SJSA1 (cell line): Measurements from ENCODE around the gene C6orf15. TPM values are rescaled to one million over a fixed set of nuclear protein-coding genes. Genes with fewer than 3 reads are reported as not detected.

ENCODE experiments used
- DNase-seq, 2 experiments: peaks; one replicate each; pipeline ENCODE4 v3.0.0-alpha.2; 2015 to 2020; ENCODE audit warnings: low spot score in 2 of 2, low read depth in 1 of 2
- H3K27ac ChIP-seq: fragments of 250-450 bp; sonication (Bioruptor Pico); 2 replicates; pipeline ENCODE4 v1.5.1; 2020; ENCODE audit warnings: mild to moderate bottlenecking, moderate library complexity
- H3K27me3 ChIP-seq: fragments of 250-450 bp; sonication (Bioruptor Pico); replicated peaks from 2 replicates; pipeline ENCODE4 v1.5.1; 2020; ENCODE audit warnings: mild to moderate bottlenecking, moderate library complexity
- H3K36me3 ChIP-seq: fragments of 250-450 bp; sonication (Bioruptor Pico); 2 replicates; pipeline ENCODE4 v1.5.1; 2020; ENCODE audit warnings: mild to moderate bottlenecking
- H3K4me1 ChIP-seq: fragments of 250-450 bp; sonication (Bioruptor Pico); replicated peaks from 2 replicates; pipeline ENCODE4 v1.6.1; 2021; ENCODE audit warnings: mild to moderate bottlenecking
- H3K4me3 ChIP-seq: fragments of 250-450 bp; sonication (Bioruptor Pico); 2 replicates; pipeline ENCODE4 v1.5.1; 2020; ENCODE audit warnings: mild to moderate bottlenecking
- H3K9me3 ChIP-seq: fragments of 250-450 bp; sonication (Bioruptor Pico); replicated peaks from 2 replicates; pipeline ENCODE4 v1.5.1; 2020; ENCODE audit warnings: mild to moderate bottlenecking
- total RNA-seq: library from RNA; depleted of rRNA; stranded (reverse); fragments of >200 nt; shearing (Covaris generic); gene quantifications from 2 replicates; pipeline ENCODE4 v1.2.3, GENCODE V29; 2014

Gene C6orf15
- total RNA-seq, 1 experiment from 2014 or later = not detected

- Histone ChIP-seq H3K4me3 (no peak overlapping the region), H3K27me3 (no peaks in the 10 kb centered on the region), H3K36me3 (peaks cover 37% of the 10 kb centered on the region), H3K27ac (no peak overlapping the region), H3K9me3 (no peaks in the 10 kb centered on the region), H3K4me1 (peaks cover 14% of the 10 kb centered on the region)
- DNase-seq = no peak
Measured at GRCh38 chr6:31143148-31143547, 30.8 kb upstream of the C6orf15 start.

GRCh38 chr6:31142361-31142761 lies 30.0 kb upstream of the C6orf15 start:
- H3K27me3 ChIP-seq = no peaks in the 10 kb centered on the region
- no peak overlapping the region for H3K4me3 ChIP-seq
- H3K36me3 ChIP-seq = peaks cover 34% of the 10 kb centered on the region
- H3K9me3 ChIP-seq = no peaks in the 10 kb centered on the region
- no peak for DNase-seq
- H3K4me1 ChIP-seq = peaks cover 18% of the 10 kb centered on the region
- no peak overlapping the region for H3K27ac ChIP-seq

- H3K4me3 ChIP-seq = no peak overlapping the region
- H3K27me3 ChIP-seq = no peaks in the 10 kb centered on the region
- H3K36me3 ChIP-seq = peaks cover 28% of the 10 kb centered on the region
- H3K27ac ChIP-seq = no peak overlapping the region
- no peak for DNase-seq
- peaks cover 18% of the 10 kb centered on the region for H3K4me1 ChIP-seq
- H3K9me3 ChIP-seq = no peaks in the 10 kb centered on the region
Measured at GRCh38 chr6:31140643-31141042, 28.3 kb upstream of the C6orf15 start.

GRCh38 chr6:31139599-31139998 lies 27.2 kb upstream of the C6orf15 start:
- H3K36me3 ChIP-seq = peaks cover 20% of the 10 kb centered on the region
- H3K9me3 ChIP-seq = no peaks in the 10 kb centered on the region
- H3K27me3 ChIP-seq = no peaks in the 10 kb centered on the region
- H3K27ac ChIP-seq = no peak overlapping the region
- H3K4me3 ChIP-seq = no peak overlapping the region
- peaks cover 18% of the 10 kb centered on the region for H3K4me1 ChIP-seq
- DNase-seq = peak; percentile 47 to 64

GRCh38 chr6:31138982-31139381 lies 26.6 kb upstream of the C6orf15 start, which contains the start of gene PSORS1C2:
PSORS1C2 (minus strand) TSS chr6:31139066; CDS start chr6:31139026, 40 bp downstream.
- Histone ChIP-seq H3K27ac (no peak within 1 kb of the TSS), H3K27me3 (no peaks in the 10 kb centered on the region), H3K4me3 (no peak within 1 kb of the TSS), H3K9me3 (no peaks in the 10 kb centered on the region), H3K4me1 (peaks cover 18% of the 10 kb centered on the region), H3K36me3 (peaks cover 14% of the 10 kb centered on the region)
- DNase-seq = no peak

- Histone ChIP-seq H3K27ac (no peak overlapping the region), H3K4me1 (peaks cover 14% of the 10 kb centered on the region), H3K4me3 (no peak overlapping the region), H3K36me3 (no peaks in the 10 kb centered on the region), H3K27me3 (no peaks in the 10 kb centered on the region), H3K9me3 (no peaks in the 10 kb centered on the region)
- DNase-seq = no peak
Measured at GRCh38 chr6:31135710-31136109, 23.3 kb upstream of the C6orf15 start.

- H3K9me3 ChIP-seq = no peaks in the 10 kb centered on the region
- no peaks in the 10 kb centered on the region for H3K27me3 ChIP-seq
- H3K4me3 ChIP-seq = no peak overlapping the region
- H3K4me1 ChIP-seq = peaks cover 4% of the 10 kb centered on the region
- H3K36me3 ChIP-seq = no peaks in the 10 kb centered on the region
- DNase-seq = no peak
- no peak overlapping the region for H3K27ac ChIP-seq
Measured at GRCh38 chr6:31132806-31133205, 20.4 kb upstream of the C6orf15 start.

GRCh38 chr6:31131595-31131994 lies 19.2 kb upstream of the C6orf15 start:
- no peak overlapping the region for H3K4me3 ChIP-seq
- H3K27ac ChIP-seq = no peak overlapping the region
- H3K4me1 ChIP-seq = peaks cover 3% of the 10 kb centered on the region; the same call in 1 of the 2 replicates
- H3K27me3 ChIP-seq = no peaks in the 10 kb centered on the region
- DNase-seq = no peak
- no peaks in the 10 kb centered on the region for H3K9me3 ChIP-seq
- H3K36me3 ChIP-seq = no peaks in the 10 kb centered on the region

GRCh38 chr6:31130751-31131150 lies 18.4 kb upstream of the C6orf15 start:
- Histone ChIP-seq H3K27me3 (no peaks in the 10 kb centered on the region), H3K27ac (no peak overlapping the region), H3K9me3 (no peaks in the 10 kb centered on the region), H3K36me3 (no peaks in the 10 kb centered on the region), H3K4me1 (peaks cover 11% of the 10 kb centered on the region), H3K4me3 (no peak overlapping the region)
- no peak for DNase-seq

GRCh38 chr6:31129130-31129529 lies 16.8 kb upstream of the C6orf15 start:
- no peak for DNase-seq
- H3K4me3 ChIP-seq = no peak overlapping the region
- no peaks in the 10 kb centered on the region for H3K36me3 ChIP-seq
- no peaks in the 10 kb centered on the region for H3K27me3 ChIP-seq
- H3K4me1 ChIP-seq = peaks cover 26% of the 10 kb centered on the region
- no peak overlapping the region for H3K27ac ChIP-seq
- H3K9me3 ChIP-seq = no peaks in the 10 kb centered on the region

- peak; percentile 43 to 69 for DNase-seq
- no peak overlapping the region for H3K27ac ChIP-seq
- H3K36me3 ChIP-seq = no peaks in the 10 kb centered on the region
Measured at GRCh38 chr6:31128093-31128676, 15.8 kb upstream of the C6orf15 start.

GRCh38 chr6:31126396-31127175 lies 14.2 kb upstream of the C6orf15 start:
- Histone ChIP-seq H3K4me1 (peaks cover 41% of the 10 kb centered on the region), H3K27ac (peak overlapping the region; percentile 45), H3K27me3 (no peaks in the 10 kb centered on the region), H3K36me3 (no peaks in the 10 kb centered on the region), H3K4me3 (no peak overlapping the region), H3K9me3 (no peaks in the 10 kb centered on the region)
- no peak for DNase-seq

More at GRCh38 chr6:31128093-31128676, 15.8 kb upstream of the C6orf15 start:
- H3K4me1 ChIP-seq = peaks cover 29% of the 10 kb centered on the region
- H3K9me3 ChIP-seq = no peaks in the 10 kb centered on the region
- no peaks in the 10 kb centered on the region for H3K27me3 ChIP-seq
- no peak overlapping the region for H3K4me3 ChIP-seq

GRCh38 chr6:31125586-31126363 lies 13.4 kb upstream of the C6orf15 start:
- Histone ChIP-seq H3K27me3 (no peaks in the 10 kb centered on the region), H3K36me3 (no peaks in the 10 kb centered on the region), H3K9me3 (no peaks in the 10 kb centered on the region), H3K27ac (peak overlapping the region; percentile 45), H3K4me1 (peaks cover 41% of the 10 kb centered on the region), H3K4me3 (no peak overlapping the region)
- peak; percentile 57 to 79 for DNase-seq

- H3K4me3 ChIP-seq = no peak overlapping the region
- H3K27ac ChIP-seq = peak overlapping the region; percentile 16; the same call in 1 of the 2 replicates
- no peaks in the 10 kb centered on the region for H3K9me3 ChIP-seq
- peak in 1 of 2 experiments; percentile 24 for DNase-seq
- H3K4me1 ChIP-seq = peaks cover 41% of the 10 kb centered on the region
- no peaks in the 10 kb centered on the region for H3K36me3 ChIP-seq
- H3K27me3 ChIP-seq = no peaks in the 10 kb centered on the region
Measured at GRCh38 chr6:31125162-31125561, 12.8 kb upstream of the C6orf15 start.
